HL-60 (cell line): ENCODE data around the gene TBC1D22A.

Source experiments
- CTCF ChIP-seq: IDR thresholded peaks from one replicate; pipeline ENCODE4 v1.5.1; 2011; ENCODE audit warnings: low read length, control low read depth, inconsistent platforms; ENCODE audit not compliant: insufficient read depth
- REST ChIP-seq: IDR thresholded peaks from 2 replicates; pipeline ENCODE4 v1.6.1; 2012; ENCODE audit warnings: low read depth; ENCODE audit not compliant: insufficient replicate concordance

DNA sequence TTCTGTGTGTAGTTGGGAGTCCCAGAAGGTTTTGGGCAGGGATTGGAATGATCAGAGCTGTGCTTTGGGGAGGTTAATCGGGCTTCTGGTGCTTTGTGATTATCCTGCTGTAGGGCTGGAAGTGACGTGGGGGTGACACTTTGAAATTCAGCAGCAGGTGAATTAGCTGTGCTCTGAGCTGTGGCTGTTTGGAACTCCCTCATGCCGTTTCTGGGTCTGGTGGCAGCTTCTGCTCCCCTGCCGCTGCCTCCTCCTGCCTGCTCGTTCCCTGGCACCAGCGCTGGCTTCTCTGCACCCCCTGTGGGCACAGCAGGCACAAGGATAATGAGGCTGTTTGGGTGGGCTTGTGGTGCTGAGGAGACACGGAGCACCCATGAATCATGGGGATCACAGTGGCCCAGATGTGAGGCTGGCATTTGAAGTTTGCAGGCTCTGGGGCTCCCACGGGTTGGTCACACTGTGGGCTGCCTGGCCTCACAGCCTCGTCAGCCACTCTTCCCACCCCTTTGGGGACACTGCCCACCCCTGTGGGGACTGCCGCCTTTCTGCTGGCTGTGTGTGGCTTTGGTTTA lies 49.7 kb downstream of the TBC1D22A start:
- no peak for TF ChIP-seq CTCF
- TF ChIP-seq REST, result no peak
